ENCODE measurements around the gene WDR82.

Gene WDR82

GRCh38 chr3:52230461-52230860, 48.0 kb downstream of the WDR82 start:
- H3K4me3 ChIP-seq (ENCODE audit: low read depth, low read length), result no peak overlapping the region
- DNase-seq (ENCODE audit: low read depth), result no peak
- TF ChIP-seq MAX (IDR thresholded peaks at IDR 0.05; ENCODE audit: low read depth, low read length) (no peak), CTCF (IDR thresholded peaks at IDR 0.05; ENCODE audit: low read depth, low read length) (no peak), MYC (IDR thresholded peaks at IDR 0.05; ENCODE audit: low read depth, low read length) (no peak), POLR2A (IDR thresholded peaks at IDR 0.05; ENCODE audit: extremely low read depth, insufficient read length) (no peak)

- TF ChIP-seq CTCF (IDR thresholded peaks at IDR 0.05; ENCODE audit: low read depth, low read length), result no peak
- TF ChIP-seq MYC (IDR thresholded peaks at IDR 0.05; ENCODE audit: low read depth, low read length), result no peak
- no peak for TF ChIP-seq MAX (IDR thresholded peaks at IDR 0.05; ENCODE audit: low read depth, low read length)
- no peak for TF ChIP-seq POLR2A (IDR thresholded peaks at IDR 0.05; ENCODE audit: extremely low read depth, insufficient read length)
- no peak for DNase-seq (ENCODE audit: low read depth)
Measured at GRCh38 chr3:52229656-52230055, 48.8 kb downstream of the WDR82 start.

GRCh38 chr3:52228751-52229291, 49.6 kb downstream of the WDR82 start:
- TF ChIP-seq POLR2A (IDR thresholded peaks at IDR 0.05; ENCODE audit: extremely low read depth, insufficient read length), result no peak
- TF ChIP-seq MAX (IDR thresholded peaks at IDR 0.05; ENCODE audit: low read depth, low read length), result no peak
- TF ChIP-seq CTCF (IDR thresholded peaks at IDR 0.05; ENCODE audit: low read depth, low read length), result no peak
- TF ChIP-seq MYC (IDR thresholded peaks at IDR 0.05; ENCODE audit: low read depth, low read length), result no peak
- no peak for DNase-seq (ENCODE audit: low read depth)

More at GRCh38 chr3:52229656-52230055, 48.8 kb downstream of the WDR82 start:
- no peak overlapping the region for H3K4me3 ChIP-seq (ENCODE audit: low read depth, low read length)

GRCh38 chr3:52228266-52228665, 50.2 kb downstream of the WDR82 start:
- no peak overlapping the region for H3K4me3 ChIP-seq (ENCODE audit: low read depth, low read length)
- no peak for DNase-seq (ENCODE audit: low read depth)
- no peak for TF ChIP-seq MYC (IDR thresholded peaks at IDR 0.05; ENCODE audit: low read depth, low read length)
- no peak for TF ChIP-seq POLR2A (IDR thresholded peaks at IDR 0.05; ENCODE audit: extremely low read depth, insufficient read length)
- TF ChIP-seq MAX (IDR thresholded peaks at IDR 0.05; ENCODE audit: low read depth, low read length), result no peak
- no peak for TF ChIP-seq CTCF (IDR thresholded peaks at IDR 0.05; ENCODE audit: low read depth, low read length)

More at GRCh38 chr3:52228751-52229291, 49.6 kb downstream of the WDR82 start:
- no peak overlapping the region for H3K4me3 ChIP-seq (ENCODE audit: low read depth, low read length)

GRCh38 chr3:52227766-52228165, 50.7 kb downstream of the WDR82 start:
- no peak for DNase-seq (ENCODE audit: low read depth)
- TF ChIP-seq MAX (IDR thresholded peaks at IDR 0.05; ENCODE audit: low read depth, low read length) (no peak), MYC (IDR thresholded peaks at IDR 0.05; ENCODE audit: low read depth, low read length) (no peak), POLR2A (IDR thresholded peaks at IDR 0.05; ENCODE audit: extremely low read depth, insufficient read length) (no peak)
- no peak overlapping the region for H3K4me3 ChIP-seq (ENCODE audit: low read depth, low read length)

GRCh38 chr3:52227117-52227516, 51.3 kb downstream of the WDR82 start:
- no peak overlapping the region for H3K4me3 ChIP-seq (ENCODE audit: low read depth, low read length)
- no peak for DNase-seq (ENCODE audit: low read depth)

More at GRCh38 chr3:52227117-52227516, 51.3 kb downstream of the WDR82 start:
- TF ChIP-seq CTCF (IDR thresholded peaks at IDR 0.05; ENCODE audit: low read depth, low read length) (no peak), MYC (IDR thresholded peaks at IDR 0.05; ENCODE audit: low read depth, low read length) (no peak), MAX (IDR thresholded peaks at IDR 0.05; ENCODE audit: low read depth, low read length) (no peak), POLR2A (IDR thresholded peaks at IDR 0.05; ENCODE audit: extremely low read depth, insufficient read length) (no peak)
